ENCODE measurements around the gene GNL2.
A peak's percentile ranks its signal among the peaks of the same experiment; 100 is the strongest.

GNL2 gene

GRCh38 chr1:37606481-37607263, 10.9 kb upstream of the GNL2 start:
- no peaks in the 10 kb centered on the region for H3K27me3 ChIP-seq
- no peak for TF ChIP-seq CTCF (IDR thresholded peaks at IDR 0.05)
- no peaks in the 10 kb centered on the region for H3K9me3 ChIP-seq
- intact Hi-C loops (cut with DNase I; ENCODE audit: low total_unique reads): no loop called here
- H3K4me1 ChIP-seq: peaks cover 0 to 22% (median 8%) of the 10 kb centered on the region in 4 donors
- no peaks in the 10 kb centered on the region for H3K36me3 ChIP-seq
- H3K4me3 ChIP-seq: no peak overlapping the region
- peak overlapping the region; percentile 6 to 55 for H3K27ac ChIP-seq
- no peak for DNase-seq

- DNase-seq: no peak
- no peak for TF ChIP-seq CTCF (IDR thresholded peaks at IDR 0.05)
- H3K36me3 ChIP-seq: no peaks in the 10 kb centered on the region
- H3K27me3 ChIP-seq: no peaks in the 10 kb centered on the region
- H3K27ac ChIP-seq: peak overlapping the region; percentile 6 to 55
- intact Hi-C loops (cut with DNase I; ENCODE audit: low total_unique reads): no loop called here
- no peak overlapping the region for H3K4me3 ChIP-seq
- H3K4me1 ChIP-seq: peaks cover 0 to 22% (median 8%) of the 10 kb centered on the region in 4 donors
- no peaks in the 10 kb centered on the region for H3K9me3 ChIP-seq
Measured at GRCh38 chr1:37605806-37606474, 10.2 kb upstream of the GNL2 start.

- no peak for TF ChIP-seq CTCF (IDR thresholded peaks at IDR 0.05)
- H3K27ac ChIP-seq: peak overlapping the region in 1 of 2 donors; percentile 55
Measured at GRCh38 chr1:37605061-37605650, 9.4 kb upstream of the GNL2 start.

GRCh38 chr1:37602750-37603694, 7.3 kb upstream of the GNL2 start:
- Histone ChIP-seq H3K4me3 (no peak overlapping the region), H3K27me3 (no peaks in the 10 kb centered on the region), H3K9me3 (no peaks in the 10 kb centered on the region), H3K36me3 (no peaks in the 10 kb centered on the region), H3K4me1 (peaks cover 0 to 22% (median 8%) of the 10 kb centered on the region in 4 donors), H3K27ac (no peak overlapping the region)
- intact Hi-C loops (cut with DNase I; ENCODE audit: low total_unique reads): no loop called here
- peak; percentile 30 to 34 for TF ChIP-seq CTCF (IDR thresholded peaks at IDR 0.05)
- DNase-seq: no peak

More at GRCh38 chr1:37605061-37605650, 9.4 kb upstream of the GNL2 start:
- no peaks in the 10 kb centered on the region for H3K9me3 ChIP-seq
- DNase-seq: no peak
- peaks cover 0 to 22% (median 8%) of the 10 kb centered on the region in 4 donors for H3K4me1 ChIP-seq
- no peaks in the 10 kb centered on the region for H3K36me3 ChIP-seq
- intact Hi-C loops (cut with DNase I; ENCODE audit: low total_unique reads): no loop called here
- H3K4me3 ChIP-seq: no peak overlapping the region
- no peaks in the 10 kb centered on the region for H3K27me3 ChIP-seq

- H3K27me3 ChIP-seq: no peaks in the 10 kb centered on the region
- H3K27ac ChIP-seq: no peak overlapping the region
- no peak overlapping the region for H3K4me3 ChIP-seq
- H3K4me1 ChIP-seq: peaks cover 0 to 16% (median 7%) of the 10 kb centered on the region in 4 donors
- no peaks in the 10 kb centered on the region for H3K36me3 ChIP-seq
- H3K9me3 ChIP-seq: no peaks in the 10 kb centered on the region
- TF ChIP-seq CTCF (IDR thresholded peaks at IDR 0.05): no peak
- DNase-seq: no peak
- intact Hi-C loops (cut with DNase I; ENCODE audit: low total_unique reads): no loop called here
Measured at GRCh38 chr1:37601441-37601840, 5.7 kb upstream of the GNL2 start.

Measured in tibial artery (tissue), 4 donors.